H1 (cell line): ENCODE data around the gene GSAP. TPM values are rescaled to one million over a fixed set of nuclear protein-coding genes. Genes with fewer than 3 reads are reported as not detected.

Experiments
- CTCF ChIA-PET: fragments of 300-600 bp; sonication (Branson Sonifier 250); formaldehyde crosslinking; loops from one replicate; lab custom pipeline; 2021; ENCODE audit not compliant: partially characterized antibody; lab: Charles Lee
- POLR2A ChIA-PET: fragments of 300-600 bp; sonication (Branson Sonifier 250); formaldehyde crosslinking; loops from one replicate; lab custom pipeline; 2021; ENCODE audit warnings: inconsistent platforms; ENCODE audit not compliant: partially characterized antibody; lab: Charles Lee
- DNase-seq, 2 experiments: peaks; one replicate each; pipeline versions ENCODE4 v3.0.0 to v3.0.0-alpha.2; 2010 to 2022; ENCODE audit warnings: low spot score in 2 of 2, low read depth in 1 of 2, mixed read lengths in 1 of 2
- FAIRE-seq: peaks from 2 replicates; lab custom pipeline; 2011; peaks lifted over from hg19 to GRCh38; lab: Jason Lieb, UNC
- H2AFZ ChIP-seq: 2 replicates; pipeline ENCODE4 v1.8.1; 2012; ENCODE audit warnings: low read length, inconsistent platforms
- H2AK5ac ChIP-seq: 2 replicates; pipeline ENCODE4 v1.6.1; 2013; ENCODE audit warnings: low read depth, low read length
- H2BK120ac ChIP-seq: replicated peaks from 2 replicates; pipeline ENCODE3; 2013; ENCODE audit warnings: low read depth, low read length, inconsistent platforms
- H2BK12ac ChIP-seq: 2 replicates; pipeline ENCODE4 v1.6.1; 2013; ENCODE audit warnings: low read depth, low read length
- H2BK15ac ChIP-seq: 2 replicates; pipeline ENCODE4 v1.6.1; 2013; ENCODE audit warnings: low read length
- H2BK20ac ChIP-seq: 2 replicates; pipeline ENCODE4 v1.6.1; 2013; ENCODE audit warnings: low read length
- H2BK5ac ChIP-seq: 2 replicates; pipeline ENCODE4 v1.6.1; 2013; ENCODE audit warnings: low read depth, low read length
- H3K14ac ChIP-seq: 2 replicates; pipeline ENCODE4 v1.6.1; 2013; ENCODE audit warnings: inconsistent platforms; ENCODE audit not compliant: insufficient read length
- H3K18ac ChIP-seq: 2 replicates; pipeline ENCODE4 v1.6.1; 2013; ENCODE audit warnings: low read length; ENCODE audit errors: extremely low read depth
- H3K23ac ChIP-seq: 2 replicates; pipeline ENCODE4 v1.6.1; 2013; ENCODE audit warnings: inconsistent platforms; ENCODE audit not compliant: insufficient read length
- H3K23me2 ChIP-seq: 2 replicates; pipeline ENCODE4 v1.6.1; 2013; ENCODE audit warnings: low read depth, low read length
- H3K27ac ChIP-seq: 2 replicates; pipeline ENCODE4 v1.6.1; 2011; ENCODE audit warnings: low read depth, low read length, inconsistent platforms
- H3K27me3 ChIP-seq, 4 experiments: replicated peaks in 1 of 4; 1 replicate in 1 of 4; 2 replicates in 3 of 4; pipeline versions ENCODE4 v1.6.1 to v1.8.1; 2011 to 2013; ENCODE audit warnings: low read length in 3 of 4, mild to moderate bottlenecking in 3 of 4, inconsistent platforms in 2 of 4, mixed read lengths in 2 of 4, moderate library complexity in 1 of 4; ENCODE audit not compliant: control insufficient read depth in 3 of 4, insufficient read depth in 3 of 4; ENCODE audit errors: extremely low read depth in 1 of 4
- H3K36me3 ChIP-seq, 4 experiments: 2 replicates each; pipeline versions ENCODE4 v1.6.1 to v1.8.1; 2011 to 2013; ENCODE audit warnings: mild to moderate bottlenecking in 4 of 4, low read length in 3 of 4, moderate library complexity in 2 of 4, control low read depth in 1 of 4, inconsistent platforms in 1 of 4; ENCODE audit not compliant: insufficient read depth in 4 of 4, control insufficient read depth in 2 of 4
- H3K4ac ChIP-seq: replicated peaks from 2 replicates; pipeline ENCODE3; 2013; ENCODE audit warnings: low read length, low read depth, mixed read lengths, inconsistent platforms; ENCODE audit not compliant: insufficient read length
- H3K4me1 ChIP-seq, 4 experiments: replicated peaks in 1 of 4; 1 replicate in 1 of 4; 2 replicates in 3 of 4; pipeline versions ENCODE4 v1.6.1 to v1.8.1; 2011 to 2013; ENCODE audit warnings: low read length in 3 of 4, inconsistent platforms in 2 of 4, mixed read lengths in 1 of 4; ENCODE audit not compliant: insufficient read depth in 4 of 4, control insufficient read depth in 3 of 4
- H3K4me2 ChIP-seq, 2 experiments: 2 replicates each; pipeline versions ENCODE4 v1.6.1 to v1.8.1; 2011 to 2013; ENCODE audit warnings: low read depth in 2 of 2, low read length in 2 of 2, control low read depth in 1 of 2, inconsistent platforms in 1 of 2, mild to moderate bottlenecking in 1 of 2; ENCODE audit not compliant: insufficient read depth in 1 of 2
- H3K4me3 ChIP-seq, 4 experiments: fragments of 200-600, 300-600 bp in 1 of 4; sonication (generic), shearing (Covaris generic), sonication (Bioruptor Twin) in 1 of 4; 2 replicates each; pipeline versions ENCODE4 v1.5.1 to v1.8.1; 2011 to 2016; ENCODE audit warnings: low read length in 4 of 4, low read depth in 3 of 4, control low read depth in 2 of 4, inconsistent platforms in 2 of 4, mild to moderate bottlenecking in 2 of 4, mixed read lengths in 1 of 4, moderate library complexity in 1 of 4; ENCODE audit not compliant: insufficient read depth in 2 of 4; ENCODE audit errors: extremely low read depth in 1 of 4
- H3K56ac ChIP-seq: replicated peaks from 2 replicates; pipeline ENCODE3; 2013; ENCODE audit warnings: low read depth, mild to moderate bottlenecking, mixed read lengths, low read length, inconsistent platforms; ENCODE audit not compliant: insufficient read length
- H3K79me1 ChIP-seq: 2 replicates; pipeline ENCODE4 v1.6.1; 2013; ENCODE audit warnings: low read depth, low read length, control low read depth
- H3K79me2 ChIP-seq, 2 experiments: 2 replicates each; pipeline versions ENCODE4 v1.6.1 to v1.8.1; 2012 to 2013; ENCODE audit warnings: low read length in 2 of 2, mild to moderate bottlenecking in 2 of 2, inconsistent platforms in 1 of 2; ENCODE audit not compliant: insufficient read depth in 2 of 2, control insufficient read depth in 1 of 2
- H3K9ac ChIP-seq, 4 experiments: replicated peaks in 1 of 4; 1 replicate in 1 of 4; 2 replicates in 3 of 4; pipeline versions ENCODE4 v1.6.1 to v1.8.1; 2011 to 2013; ENCODE audit warnings: low read depth in 3 of 4, low read length in 3 of 4, control low read depth in 2 of 4, mild to moderate bottlenecking in 2 of 4, moderate library complexity in 2 of 4, inconsistent platforms in 1 of 4; ENCODE audit errors: extremely low read depth in 1 of 4
- H3K9me3 ChIP-seq, 2 experiments: 2 replicates each; pipeline versions ENCODE4 v1.6.1 to v1.8.1; 2012 to 2013; ENCODE audit warnings: mild to moderate bottlenecking in 2 of 2, moderate library complexity in 2 of 2, control low read depth in 1 of 2, inconsistent platforms in 1 of 2, low read depth in 1 of 2, low read length in 1 of 2, mixed read lengths in 1 of 2; ENCODE audit not compliant: insufficient read depth in 2 of 2
- H4K20me1 ChIP-seq, 2 experiments: replicated peaks in 1 of 2; 2 replicates each; pipeline versions ENCODE3 to v1.8.1; 2011 to 2013; ENCODE audit warnings: inconsistent platforms in 2 of 2, low read length in 2 of 2, mild to moderate bottlenecking in 1 of 2; ENCODE audit not compliant: insufficient read depth in 2 of 2, control insufficient read depth in 1 of 2
- H4K5ac ChIP-seq: 2 replicates; pipeline ENCODE4 v1.6.1; 2013; ENCODE audit warnings: low read length, low read depth, mixed read lengths, inconsistent platforms; ENCODE audit not compliant: insufficient read length
- H4K8ac ChIP-seq: 2 replicates; pipeline ENCODE4 v1.8.0; 2013; ENCODE audit warnings: mild to moderate bottlenecking, moderate library complexity, low read length, inconsistent platforms; ENCODE audit not compliant: insufficient read depth; ENCODE audit errors: extremely low read depth
- H4K91ac ChIP-seq: replicated peaks from 2 replicates; pipeline ENCODE3; 2013; ENCODE audit warnings: low read length, mixed read lengths, inconsistent platforms; ENCODE audit not compliant: insufficient read length
- JUND ChIP-seq: IDR thresholded peaks from 2 replicates; pipeline ENCODE4 v1.6.1; 2011; ENCODE audit warnings: mild to moderate bottlenecking, improper control_type of control experiment, low read length
- KDM4A ChIP-seq: IDR thresholded peaks from one replicate; pipeline ENCODE4 v1.7.1; 2012; ENCODE audit warnings: low read depth, mild to moderate bottlenecking, moderate library complexity, low read length, inconsistent platforms; ENCODE audit not compliant: severe bottlenecking
- MAFK ChIP-seq: IDR thresholded peaks from 2 replicates; pipeline ENCODE4 v1.6.1; 2012; ENCODE audit warnings: low read depth, mild to moderate bottlenecking, improper control_type of control experiment, low read length
- POLR2A ChIP-seq, 2 experiments: IDR thresholded peaks; 1 replicate in 1 of 2; 2 replicates in 1 of 2; pipeline ENCODE4 v1.6.1; 2011; ENCODE audit warnings: low read depth in 2 of 2, low read length in 2 of 2, mild to moderate bottlenecking in 2 of 2; ENCODE audit errors: control extremely low read depth in 1 of 2
- SUZ12 ChIP-seq: fragments of 200-600 bp; sonication (generic); IDR thresholded peaks from 2 replicates; pipeline ENCODE4 v1.6.1; 2012; ENCODE audit warnings: mild to moderate bottlenecking, inconsistent platforms, low read length, moderate library complexity, mixed read lengths
- WGBS, 2 experiments: shearing (Covaris generic) in 1 of 2; methylation state at CpG; one replicate each; pipeline versions ENCODE4 v1.1.6 to v1.1.7; 2013 to 2015; ENCODE audit warnings: low lambda C conversion rate in 2 of 2, mixed read lengths in 2 of 2, inconsistent platforms in 1 of 2, low coverage in 1 of 2, missing lambda C conversion rate in 1 of 2; ENCODE audit not compliant: insufficient replicate concordance in 2 of 2, insufficient coverage in 1 of 2, insufficient read length in 1 of 2; ENCODE audit errors: extremely low coverage in 1 of 2, missing lambda C conversion rate in 1 of 2; 5-methylcytosine and 5-hydroxymethylcytosine counted together
- polyA plus RNA-seq, 7 experiments: library from polyadenylated mRNA; depleted of rRNA in 3 of 7; stranded (reverse) in 5 of 7; unstranded in 2 of 7; fragments of >200 nt in 5 of 7; fragments of 200-250 nt in 2 of 7; gene quantifications; 1 replicate in 5 of 7; 2 replicates in 1 of 7; 4 replicates in 1 of 7; pipeline versions ENCODE4 v1.2.1 to v1.2.3, GENCODE V29; 2011 to 2013; ENCODE audit warnings: missing spikeins in 2 of 7, mixed read lengths in 2 of 7
- total RNA-seq: library from RNA; stranded (reverse); fragmentation: NEBNext Ultra II Directional; extraction: Animal tissue kit (Norgen Biotek cat#: 25700); gene quantifications from 2 replicates; pipeline ENCODE4 v1.2.1, GENCODE V29; 2021
- TF ChIP-seq, protein P1 (sequence below): IDR thresholded peaks from 2 replicates; pipeline ENCODE4 v1.6.1; 2011; ENCODE audit warnings: low read depth, mild to moderate bottlenecking, low read length; ENCODE audit not compliant: insufficient read depth

The GSAP gene
- total and polyA plus RNA-seq, 2 of the 8 experiments (the other 6 are each of a cell fraction or from before 2014, with no cell fraction given): 0.93 to 2.1 TPM

- H3K36me3 ChIP-seq: no peaks in the 10 kb centered on the region
- H3K23me2 ChIP-seq: no peaks in the 10 kb centered on the region
- no peak overlapping the region for H2BK12ac ChIP-seq
- H3K27ac ChIP-seq: no peak overlapping the region
- TF ChIP-seq JUND: no peak
- no peak for TF ChIP-seq POLR2A (IDR thresholded peaks at IDR 0.05; ENCODE audit: control extremely low read depth in 1 of 2, low read depth in 2 of 2, low read length in 2 of 2)
- TF ChIP-seq MAFK: no peak
- TF ChIP-seq, protein P1, sequence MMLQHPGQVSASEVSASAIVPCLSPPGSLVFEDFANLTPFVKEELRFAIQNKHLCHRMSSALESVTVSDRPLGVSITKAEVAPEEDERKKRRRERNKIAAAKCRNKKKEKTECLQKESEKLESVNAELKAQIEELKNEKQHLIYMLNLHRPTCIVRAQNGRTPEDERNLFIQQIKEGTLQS: no peak
- no peak for TF ChIP-seq SUZ12
- TF ChIP-seq KDM4A: no peak
- TF ChIP-seq, all 59 proteins: peak for 0
- 93% methylated on average over 3 of the region's 3 CpGs; no CpG with 5 or more reads in 1 of the 2 experiments for WGBS, 2 experiments
- Histone ChIP-seq H3K9ac (no peak overlapping the region), H2AK5ac (no peak overlapping the region), H3K9me3 (no peaks in the 10 kb centered on the region), H3K79me2 (no peaks in the 10 kb centered on the region), H3K4me2 (no peak overlapping the region), H4K5ac (no peak overlapping the region), H3K79me1 (no peaks in the 10 kb centered on the region), H2BK5ac (no peak overlapping the region), H4K20me1 (no peaks in the 10 kb centered on the region), H2BK120ac (no peak overlapping the region), H3K4me3 (no peak overlapping the region), H3K18ac (no peak overlapping the region), H2AFZ (no peak overlapping the region), H2BK20ac (no peak overlapping the region), H3K56ac (no peak overlapping the region), H4K8ac (no peak overlapping the region), H3K23ac (no peak overlapping the region), H3K14ac (no peak overlapping the region), H3K4me1 (no peaks in the 10 kb centered on the region), H2BK15ac (no peak overlapping the region), H4K91ac (no peak overlapping the region), H3K4ac (no peak overlapping the region), H3K27me3 (no peaks in the 10 kb centered on the region)
- FAIRE-seq (no peak), DNase-seq (no peak)
- CTCF ChIA-PET: interaction anchor here (0.9 kb wide), 1 partner anchor 13 kb away, joined by 3 read pairs; no protein-coding TSS in a partner anchor
- POLR2A ChIA-PET: no interaction called here
These were observed 55.2 kb downstream of the GSAP start for GRCh38 chr7:77360969-77361368.
